ENCODE results near the gene CIC. TPM values are rescaled to one million over a fixed set of nuclear protein-coding genes. Genes with fewer than 3 reads are reported as not detected.
"Not testable (repeated sequence)": the region's sequence is repeated elsewhere in the genome, so short reads cannot be mapped to it uniquely, and the experiment has no call there.

Gene CIC
- total RNA-seq, 1 donor from 2014 or later: 19.5 TPM

GRCh38 chr19:42333975-42334696 lies 65.1 kb downstream of the CIC start:
- no peak for DNase-seq

GRCh38 chr19:42334697-42335373 lies 65.8 kb downstream of the CIC start:
- DNase-seq: no peak

- DNase-seq: no peak
Observed at GRCh38 chr19:42335374-42335936, 66.4 kb downstream of the CIC start.

- DNase-seq: no peak
Observed at GRCh38 chr19:42335971-42336370, 66.9 kb downstream of the CIC start.

- not testable (repeated sequence) for DNase-seq
Observed at GRCh38 chr19:42339126-42339860, 70.2 kb downstream of the CIC start.

- not testable (repeated sequence) for DNase-seq
Observed at GRCh38 chr19:42339922-42340321, 70.9 kb downstream of the CIC start.

- no peak for DNase-seq
Observed at GRCh38 chr19:42343344-42344110, 74.5 kb downstream of the CIC start.

- no peak for DNase-seq
Observed at GRCh38 chr19:42344336-42344893, 75.4 kb downstream of the CIC start.

Other genes with a start within 250 kb of the CIC start
- 20.0 TPM for gene GRIK5, start 199.0 kb upstream of the CIC start, total RNA-seq
- gene ZNF574, start 193.1 kb upstream of the CIC start, total RNA-seq: 11.1 TPM
- gene POU2F2, start 136.8 kb upstream of the CIC start, total RNA-seq: 3.0 TPM
- gene DEDD2, start 51.6 kb upstream of the CIC start, total RNA-seq: 20.4 TPM
- 6.4 TPM for gene ZNF526, start 48.9 kb upstream of the CIC start, total RNA-seq
- gene GSK3A, start 26.6 kb upstream of the CIC start, total RNA-seq: 19.7 TPM
- 7.8 TPM for gene ERF, start 14.1 kb upstream of the CIC start, total RNA-seq
- gene PRR19, start 32.9 kb downstream of the CIC start, total RNA-seq: 1.4 TPM
- gene PAFAH1B3, start 33.4 kb downstream of the CIC start, total RNA-seq: 198 TPM
- gene TMEM145, start 44.1 kb downstream of the CIC start, total RNA-seq: 47.1 TPM
- 43.7 TPM for gene MEGF8, start 56.4 kb downstream of the CIC start, total RNA-seq
- gene CNFN, start 121.0 kb downstream of the CIC start, total RNA-seq: not detected
- 9.2 TPM for gene LIPE, start 158.1 kb downstream of the CIC start, total RNA-seq
- gene CXCL17, start 173.7 kb downstream of the CIC start, total RNA-seq: 0.31 TPM

Data from occipital lobe (tissue), 2 donors.